SK-N-MC (cell line): ENCODE measurements around the gene WDR3.

ENCODE experiments used
- FOXP2 ChIP-seq: optimal IDR thresholded peaks from 2 replicates; pipeline ENCODE3; 2011; ENCODE audit warnings: mild to moderate bottlenecking, moderate library complexity; ENCODE audit not compliant: insufficient read depth; ENCODE audit errors: extremely low read length, control extremely low read depth
- POLR2AphosphoS5 ChIP-seq: IDR thresholded peaks from 2 replicates; pipeline ENCODE4 v1.6.1; 2012; ENCODE audit warnings: mild to moderate bottlenecking, low read depth, low read length, borderline replicate concordance

DNA sequence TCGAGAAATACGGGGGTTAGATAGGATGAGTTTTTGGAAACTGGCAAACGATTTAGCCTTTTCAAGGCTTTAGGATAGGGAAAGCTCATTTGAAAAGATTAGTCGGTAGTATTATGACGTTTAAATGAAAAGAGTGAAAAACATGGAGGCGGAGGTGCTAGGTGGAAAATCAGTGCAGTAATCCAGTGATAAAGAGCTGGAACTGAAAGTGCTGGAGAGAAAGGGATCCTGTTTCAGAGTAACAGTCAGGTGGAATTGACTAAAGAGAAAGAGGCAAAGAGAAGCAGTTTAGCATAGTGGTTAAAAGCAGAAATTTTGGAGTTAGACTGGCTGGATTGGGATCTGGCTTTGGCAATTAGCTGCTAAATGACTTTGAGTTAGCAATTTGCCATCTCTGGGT is 945 bp downstream of the WDR3 start:
- TF ChIP-seq FOXP2 (no peak), POLR2AphosphoS5 (no peak)
